ENCODE results near the gene ABCB4.
A peak's percentile ranks its signal among the peaks of the same experiment; 100 is the strongest.

The ABCB4 gene

GRCh38 chr7:87416682-87417587 is 58.5 kb downstream of the ABCB4 start:
- no peak overlapping the region for H3K4me2 ChIP-seq (ENCODE audit: low read length)
- H3K79me2 ChIP-seq (ENCODE audit: control insufficient read depth, low read length): no peaks in the 10 kb centered on the region
- no peaks in the 10 kb centered on the region for H3K27me3 ChIP-seq (ENCODE audit: control insufficient read depth, low read length)
- no peaks in the 10 kb centered on the region for H4K20me1 ChIP-seq (ENCODE audit: control insufficient read depth, insufficient read depth, low read depth, low read length)
- no peak overlapping the region for H3K27ac ChIP-seq (ENCODE audit: low read depth, low read length)
- no peaks in the 10 kb centered on the region for H3K4me1 ChIP-seq (ENCODE audit: control insufficient read depth, low read length)
- TF ChIP-seq CTCF (IDR thresholded peaks at IDR 0.05; ENCODE audit: low read depth, low read length, poor library complexity, severe bottlenecking) (peak; percentile 85), EZH2phosphoT487 (IDR thresholded peaks at IDR 0.05; ENCODE audit: borderline replicate concordance, low read length) (no peak)
- H3F3A ChIP-seq (ENCODE audit: control insufficient read depth, insufficient read depth): no peaks in the 10 kb centered on the region
- H3K9me3 ChIP-seq (ENCODE audit: control insufficient read depth, insufficient read depth, low read length): no peaks in the 10 kb centered on the region
- no peak overlapping the region for H3K4me3 ChIP-seq (ENCODE audit: low read length)
- H3K9me2 ChIP-seq (replicated peaks; ENCODE audit: control insufficient read depth, low read length): no peaks in the 10 kb centered on the region
- no peaks in the 10 kb centered on the region for H3K36me3 ChIP-seq (ENCODE audit: control insufficient read depth, low read length)

- Histone ChIP-seq H3K27ac (ENCODE audit: low read depth, low read length) (no peak overlapping the region), H3K36me3 (ENCODE audit: control insufficient read depth, low read length) (no peaks in the 10 kb centered on the region), H4K20me1 (ENCODE audit: control insufficient read depth, insufficient read depth, low read depth, low read length) (no peaks in the 10 kb centered on the region), H3K9me2 (replicated peaks; ENCODE audit: control insufficient read depth, low read length) (no peaks in the 10 kb centered on the region), H3K4me1 (ENCODE audit: control insufficient read depth, low read length) (no peaks in the 10 kb centered on the region), H3F3A (ENCODE audit: control insufficient read depth, insufficient read depth) (no peaks in the 10 kb centered on the region), H3K4me2 (ENCODE audit: low read length) (no peak overlapping the region), H3K9me3 (ENCODE audit: control insufficient read depth, insufficient read depth, low read length) (no peaks in the 10 kb centered on the region), H3K79me2 (ENCODE audit: control insufficient read depth, low read length) (no peaks in the 10 kb centered on the region), H3K27me3 (ENCODE audit: control insufficient read depth, low read length) (no peaks in the 10 kb centered on the region), H3K4me3 (ENCODE audit: low read length) (no peak overlapping the region)
- TF ChIP-seq EZH2phosphoT487 (IDR thresholded peaks at IDR 0.05; ENCODE audit: borderline replicate concordance, low read length) (no peak), CTCF (IDR thresholded peaks at IDR 0.05; ENCODE audit: low read depth, low read length, poor library complexity, severe bottlenecking) (no peak)
These were observed 60.7 kb downstream of the ABCB4 start for GRCh38 chr7:87414794-87415188.

- H3K4me3 ChIP-seq (ENCODE audit: low read length): no peak overlapping the region
- no peaks in the 10 kb centered on the region for H3K79me2 ChIP-seq (ENCODE audit: control insufficient read depth, low read length)
- no peaks in the 10 kb centered on the region for H3K36me3 ChIP-seq (ENCODE audit: control insufficient read depth, low read length)
- no peak overlapping the region for H3K4me2 ChIP-seq (ENCODE audit: low read length)
- H4K20me1 ChIP-seq (ENCODE audit: control insufficient read depth, insufficient read depth, low read depth, low read length): no peaks in the 10 kb centered on the region
- no peaks in the 10 kb centered on the region for H3K9me2 ChIP-seq (replicated peaks; ENCODE audit: control insufficient read depth, low read length)
- H3K27me3 ChIP-seq (ENCODE audit: control insufficient read depth, low read length): no peaks in the 10 kb centered on the region
- H3K27ac ChIP-seq (ENCODE audit: low read depth, low read length): no peak overlapping the region
- no peak for TF ChIP-seq EZH2phosphoT487 (IDR thresholded peaks at IDR 0.05; ENCODE audit: borderline replicate concordance, low read length)
- no peak for TF ChIP-seq CTCF (IDR thresholded peaks at IDR 0.05; ENCODE audit: low read depth, low read length, poor library complexity, severe bottlenecking)
- no peaks in the 10 kb centered on the region for H3K9me3 ChIP-seq (ENCODE audit: control insufficient read depth, insufficient read depth, low read length)
- H3K4me1 ChIP-seq (ENCODE audit: control insufficient read depth, low read length): no peaks in the 10 kb centered on the region
- no peaks in the 10 kb centered on the region for H3F3A ChIP-seq (ENCODE audit: control insufficient read depth, insufficient read depth)
These were observed 61.3 kb downstream of the ABCB4 start for GRCh38 chr7:87413951-87414793.

All from DOHH2 (cell line).